Suprapubic skin (tissue), 4 donors: ENCODE measurements around the gene LMLN. TPM values are rescaled to one million over a fixed set of nuclear protein-coding genes. Genes with fewer than 3 reads are reported as not detected.

Source experiments
- DNase-seq, 2 donors: peaks; one replicate each; pipeline ENCODE4 v3.0.0-alpha.2; 2019; ENCODE audit warnings: low spot score in 2 of 2
- H3K27ac ChIP-seq: fragments of 200-600 bp; sonication (generic); one replicate; pipeline ENCODE4 v1.5.1; 2019
- H3K27me3 ChIP-seq: fragments of 200-600 bp; sonication (generic); one replicate; pipeline ENCODE4 v1.5.1; 2019
- H3K36me3 ChIP-seq: fragments of 200-600 bp; sonication (generic); one replicate; pipeline ENCODE4 v1.5.1; 2019
- H3K4me1 ChIP-seq: fragments of 200-600 bp; sonication (generic); one replicate; pipeline ENCODE4 v1.5.1; 2019
- H3K4me3 ChIP-seq: fragments of 200-600 bp; sonication (generic); one replicate; pipeline ENCODE4 v1.5.1; 2019; ENCODE audit warnings: mild to moderate bottlenecking
- H3K9me3 ChIP-seq: fragments of 200-600 bp; sonication (generic); one replicate; pipeline ENCODE4 v1.5.1; 2019
- EP300 ChIP-seq: sonication (generic); formaldehyde crosslinking; IDR thresholded peaks from one replicate; pipeline ENCODE4 v1.6.1; 2017; ENCODE audit warnings: antibody characterized with exemption
- POLR2A ChIP-seq, 2 donors: fragments of 450-650 bp; IDR thresholded peaks; one replicate each; pipeline ENCODE4 v1.6.1; 2017; ENCODE audit warnings: antibody characterized with exemption in 2 of 2, mild to moderate bottlenecking in 2 of 2, moderate library complexity in 2 of 2
- POLR2AphosphoS5 ChIP-seq, 3 donors: sonication (generic); formaldehyde crosslinking; IDR thresholded peaks; one replicate each; pipeline ENCODE4 v1.6.1; 2017; ENCODE audit warnings: antibody characterized with exemption in 3 of 3
- WGBS: methylation state at CpG from one replicate; pipeline ENCODE4 v1.1.5; 2018; 5-methylcytosine and 5-hydroxymethylcytosine counted together
- total RNA-seq, 4 donors: library from RNA; depleted of rRNA; stranded (reverse); fragments of >200 nt; gene quantifications; one replicate each; pipeline ENCODE4 v1.1.0, GENCODE V29; 2016
- TF ChIP-seq, protein P1 (sequence below), 2 donors: fragments of 200-600 bp in 1 of 2; fragments of 450-650 bp in 1 of 2; sonication (generic) in 1 of 2; IDR thresholded peaks; one replicate each; pipeline ENCODE4 v1.5.1; 2016 to 2019; ENCODE audit warnings: antibody characterized with exemption in 2 of 2, mild to moderate bottlenecking in 1 of 2, moderate library complexity in 1 of 2

The LMLN gene
- total RNA-seq, 4 donors from 2014 or later, result 3.4 to 8.2 (median 5.5) TPM

DNA sequence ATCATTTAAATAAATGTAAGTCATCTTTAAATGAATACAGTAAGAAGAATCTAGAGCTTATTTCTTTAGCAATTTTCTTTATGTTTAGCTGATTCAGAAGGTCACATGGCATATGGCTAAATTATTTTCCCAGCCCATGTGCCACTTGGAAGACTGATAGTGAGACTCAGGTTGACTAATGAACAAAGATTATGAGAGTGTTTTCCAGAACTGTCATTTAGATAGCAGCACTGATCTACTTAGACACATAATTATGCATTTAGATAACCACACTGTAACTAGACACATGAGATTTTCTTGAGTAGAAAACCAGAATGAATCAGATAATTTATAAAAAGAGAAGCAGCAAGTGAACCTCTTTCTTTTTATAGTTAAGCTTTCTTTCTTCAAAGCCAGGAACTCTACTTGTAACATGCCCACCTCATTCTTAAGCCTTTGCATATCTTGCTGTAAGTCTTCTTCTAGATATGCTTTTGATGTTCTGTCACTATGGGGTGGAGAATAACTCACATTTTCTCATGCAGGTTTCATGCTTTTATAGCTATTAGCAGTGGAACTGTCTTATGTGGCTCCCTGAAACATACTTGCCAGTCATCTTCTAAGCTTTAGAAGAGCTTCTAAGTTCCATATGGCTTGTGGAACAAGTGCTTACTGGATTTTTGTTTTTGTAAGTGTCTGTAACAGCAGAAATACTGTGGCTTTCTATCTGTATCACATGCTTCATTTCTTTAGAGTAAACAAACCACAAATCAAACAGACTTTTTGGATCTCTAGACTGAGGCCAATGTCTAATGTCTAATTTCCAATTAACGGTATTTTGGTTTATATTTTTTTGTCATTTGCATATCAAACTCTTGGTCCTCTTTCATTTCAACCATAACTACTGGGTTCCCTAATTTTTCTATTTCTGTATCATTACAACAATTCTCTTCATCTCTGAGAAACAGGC lies 101.4 kb downstream of the LMLN start:
- no peak for DNase-seq
- H3K4me1 ChIP-seq, result no peaks in the 10 kb centered on the region
- no peak overlapping the region for H3K4me3 ChIP-seq
- H3K9me3 ChIP-seq, result no peaks in the 10 kb centered on the region
- no peak overlapping the region for H3K27ac ChIP-seq
- peaks cover 23% of the 10 kb centered on the region for H3K27me3 ChIP-seq
- no peaks in the 10 kb centered on the region for H3K36me3 ChIP-seq
- TF ChIP-seq, protein P1, sequence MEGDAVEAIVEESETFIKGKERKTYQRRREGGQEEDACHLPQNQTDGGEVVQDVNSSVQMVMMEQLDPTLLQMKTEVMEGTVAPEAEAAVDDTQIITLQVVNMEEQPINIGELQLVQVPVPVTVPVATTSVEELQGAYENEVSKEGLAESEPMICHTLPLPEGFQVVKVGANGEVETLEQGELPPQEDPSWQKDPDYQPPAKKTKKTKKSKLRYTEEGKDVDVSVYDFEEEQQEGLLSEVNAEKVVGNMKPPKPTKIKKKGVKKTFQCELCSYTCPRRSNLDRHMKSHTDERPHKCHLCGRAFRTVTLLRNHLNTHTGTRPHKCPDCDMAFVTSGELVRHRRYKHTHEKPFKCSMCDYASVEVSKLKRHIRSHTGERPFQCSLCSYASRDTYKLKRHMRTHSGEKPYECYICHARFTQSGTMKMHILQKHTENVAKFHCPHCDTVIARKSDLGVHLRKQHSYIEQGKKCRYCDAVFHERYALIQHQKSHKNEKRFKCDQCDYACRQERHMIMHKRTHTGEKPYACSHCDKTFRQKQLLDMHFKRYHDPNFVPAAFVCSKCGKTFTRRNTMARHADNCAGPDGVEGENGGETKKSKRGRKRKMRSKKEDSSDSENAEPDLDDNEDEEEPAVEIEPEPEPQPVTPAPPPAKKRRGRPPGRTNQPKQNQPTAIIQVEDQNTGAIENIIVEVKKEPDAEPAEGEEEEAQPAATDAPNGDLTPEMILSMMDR (IDR thresholded peaks at IDR 0.05), result no peak
- TF ChIP-seq POLR2A (IDR thresholded peaks at IDR 0.05) (no peak), POLR2AphosphoS5 (IDR thresholded peaks at IDR 0.05) (no peak), EP300 (no peak)
- WGBS, result 85% methylated on average over 1 of the region's 1 CpG

DNA sequence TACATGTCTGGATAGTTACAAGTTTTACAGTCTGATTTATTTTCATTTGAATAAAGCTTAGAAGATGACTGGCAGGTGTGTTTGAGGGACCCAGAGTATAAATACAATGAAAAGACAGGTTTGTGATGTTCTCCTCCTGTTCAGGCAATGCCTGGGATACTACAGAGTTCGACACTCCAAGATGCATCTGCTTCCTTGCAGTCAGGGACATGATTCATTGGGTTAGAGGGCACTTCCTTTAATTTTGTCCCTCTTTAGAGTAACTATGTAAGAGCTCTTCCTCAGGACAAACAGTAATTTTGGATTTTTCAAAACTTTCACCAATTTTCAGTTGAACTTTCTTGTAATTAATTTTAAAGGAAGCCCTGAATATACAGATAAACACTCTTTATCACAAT lies 102.0 kb downstream of the LMLN start:
- Histone ChIP-seq H3K27ac (no peak overlapping the region), H3K4me3 (no peak overlapping the region), H3K9me3 (no peaks in the 10 kb centered on the region), H3K4me1 (no peaks in the 10 kb centered on the region), H3K27me3 (peaks cover 23% of the 10 kb centered on the region), H3K36me3 (no peaks in the 10 kb centered on the region)
- 42% methylated on average over 1 of the region's 1 CpG for WGBS
- DNase-seq, result no peak
- TF ChIP-seq, protein P1 (IDR thresholded peaks at IDR 0.05), result no peak
- TF ChIP-seq EP300 (no peak), POLR2A (IDR thresholded peaks at IDR 0.05) (no peak), POLR2AphosphoS5 (IDR thresholded peaks at IDR 0.05) (no peak)

DNA sequence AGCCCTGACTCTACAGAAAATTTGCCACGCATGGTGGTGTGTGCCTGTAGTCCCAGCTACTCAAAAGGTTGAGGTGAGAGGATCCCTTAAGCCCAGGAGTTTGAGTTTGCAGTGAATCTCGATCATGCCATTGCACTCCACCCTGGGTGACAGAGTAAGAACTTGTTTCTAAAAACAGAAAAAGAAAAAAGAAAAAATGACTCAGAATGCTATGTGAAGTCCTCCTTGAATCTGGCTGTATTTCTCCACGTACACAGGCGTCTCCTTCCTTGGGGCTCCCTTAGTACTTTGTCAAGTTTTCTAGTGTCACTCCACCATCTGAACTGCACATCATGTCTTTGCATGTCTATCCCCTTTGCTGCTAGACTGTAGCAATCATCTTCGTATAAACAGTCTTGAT lies 104.4 kb downstream of the LMLN start:
- Histone ChIP-seq H3K27me3 (peaks cover 29% of the 10 kb centered on the region), H3K9me3 (no peaks in the 10 kb centered on the region), H3K36me3 (no peaks in the 10 kb centered on the region), H3K27ac (no peak overlapping the region), H3K4me3 (no peak overlapping the region), H3K4me1 (no peaks in the 10 kb centered on the region)
- DNase-seq, result no peak
- TF ChIP-seq POLR2AphosphoS5 (IDR thresholded peaks at IDR 0.05) (no peak), POLR2A (IDR thresholded peaks at IDR 0.05) (no peak), EP300 (no peak)
- TF ChIP-seq, protein P1 (IDR thresholded peaks at IDR 0.05), result no peak
- 69% methylated on average over 5 of the region's 5 CpGs for WGBS

DNA sequence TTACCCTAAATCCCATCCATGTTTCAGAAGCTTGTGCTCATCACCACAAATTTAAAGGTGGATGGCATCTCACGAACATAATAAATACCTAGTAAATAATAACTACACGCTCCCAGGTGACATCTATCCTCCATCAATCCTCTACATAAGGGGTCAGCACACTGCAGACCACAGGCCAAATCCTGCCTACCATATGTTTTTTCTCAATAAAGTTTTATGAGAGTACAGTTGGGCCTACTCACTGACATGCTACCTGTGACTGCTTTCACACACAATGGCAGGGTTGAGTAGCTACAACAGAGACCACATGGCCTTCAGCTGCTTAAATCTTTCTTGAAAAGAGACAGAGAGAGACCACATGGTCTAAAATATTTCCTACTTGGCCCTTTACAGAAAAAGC lies 105.9 kb downstream of the LMLN start:
- Histone ChIP-seq H3K4me1 (no peaks in the 10 kb centered on the region), H3K36me3 (no peaks in the 10 kb centered on the region), H3K9me3 (no peaks in the 10 kb centered on the region), H3K27me3 (peaks cover 27% of the 10 kb centered on the region), H3K4me3 (no peak overlapping the region), H3K27ac (no peak overlapping the region)
- DNase-seq, result no peak
- TF ChIP-seq POLR2A (IDR thresholded peaks at IDR 0.05) (no peak), POLR2AphosphoS5 (IDR thresholded peaks at IDR 0.05) (no peak), EP300 (no peak)
- TF ChIP-seq, protein P1 (IDR thresholded peaks at IDR 0.05), result no peak
- 69% methylated on average over 2 of the region's 2 CpGs for WGBS

DNA sequence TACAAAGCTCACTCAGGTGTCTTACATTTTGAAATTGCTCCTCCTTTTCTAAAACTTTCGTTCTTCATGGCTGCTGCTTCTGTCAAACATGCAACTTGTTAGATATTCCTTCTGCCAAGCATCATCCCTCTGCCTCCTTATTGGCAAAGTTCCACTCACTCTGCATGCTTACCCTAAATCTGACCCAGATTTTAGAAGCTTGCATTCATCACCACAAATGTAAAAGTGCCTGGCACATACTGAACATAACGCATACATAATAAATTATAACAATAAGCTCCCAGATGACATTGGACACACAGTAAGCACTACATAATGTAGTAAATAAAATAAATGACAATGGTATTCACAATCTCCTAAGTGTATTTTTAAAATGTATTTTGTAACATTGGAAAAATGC lies 107.4 kb downstream of the LMLN start:
- WGBS, result 55% methylated on average over 2 of the region's 2 CpGs
- H3K4me3 ChIP-seq, result no peak overlapping the region
- H3K9me3 ChIP-seq, result no peaks in the 10 kb centered on the region
- H3K36me3 ChIP-seq, result no peaks in the 10 kb centered on the region
- no peak for DNase-seq
- H3K27ac ChIP-seq, result no peak overlapping the region
- no peak for TF ChIP-seq POLR2AphosphoS5 (IDR thresholded peaks at IDR 0.05)
- TF ChIP-seq, protein P1 (IDR thresholded peaks at IDR 0.05), result no peak
- H3K27me3 ChIP-seq, result peaks cover 29% of the 10 kb centered on the region
- no peaks in the 10 kb centered on the region for H3K4me1 ChIP-seq
